NCI-H345 treated with DMSO at 0.1 percent for 48 hours (cell line): Measurements from ENCODE around the gene RNF14.

Source experiments
- DNase-seq: peaks from one replicate; lab custom pipeline; 2025; ENCODE audit not compliant: unreplicated experiment; lab: John Stamatoyannopoulos, UW

Gene RNF14

GRCh38 chr5:141945511-141946051 lies 23.3 kb upstream of the RNF14 start:
- no peak for DNase-seq

GRCh38 chr5:141947316-141947715 lies 21.6 kb upstream of the RNF14 start:
- DNase-seq, result no peak

GRCh38 chr5:141948812-141949211 lies 20.1 kb upstream of the RNF14 start:
- DNase-seq, result no peak

GRCh38 chr5:141949511-141949910 lies 19.4 kb upstream of the RNF14 start:
- DNase-seq, result no peak

GRCh38 chr5:141950207-141951005 lies 18.5 kb upstream of the RNF14 start:
- no peak for DNase-seq

GRCh38 chr5:141951332-141951781 lies 17.5 kb upstream of the RNF14 start:
- DNase-seq, result no peak

GRCh38 chr5:141952020-141952419 lies 16.9 kb upstream of the RNF14 start:
- DNase-seq, result no peak

GRCh38 chr5:141954194-141954593 lies 14.7 kb upstream of the RNF14 start:
- no peak for DNase-seq

- DNase-seq, result no peak
Measured at GRCh38 chr5:141957367-141957996, 11.4 kb upstream of the RNF14 start.

GRCh38 chr5:141958113-141958512 lies 10.8 kb upstream of the RNF14 start, which contains the start of gene PCDH12:
PCDH12 (minus strand) TSS chr5:141958202; CDS start chr5:141957851, 351 bp downstream.
- no peak for DNase-seq

GRCh38 chr5:141958546-141959172 lies 10.2 kb upstream of the RNF14 start:
- DNase-seq, result no peak

- no peak for DNase-seq
Measured at GRCh38 chr5:141960018-141960417, 8.9 kb upstream of the RNF14 start.

GRCh38 chr5:141960449-141961323 lies 8.2 kb upstream of the RNF14 start:
- DNase-seq, result peak; percentile 81

- no peak for DNase-seq
Measured at GRCh38 chr5:141961466-141961865, 7.4 kb upstream of the RNF14 start.

- no peak for DNase-seq
Measured at GRCh38 chr5:141963701-141964100, 5.2 kb upstream of the RNF14 start.

GRCh38 chr5:141965071-141965470 lies 3.8 kb upstream of the RNF14 start:
- DNase-seq, result no peak

GRCh38 chr5:141966275-141966962 lies 2.5 kb upstream of the RNF14 start:
- DNase-seq, result no peak

GRCh38 chr5:141966963-141967333 lies 2.0 kb upstream of the RNF14 start:
- no peak for DNase-seq

GRCh38 chr5:141969783-141970771 lies 1.2 kb downstream of the RNF14 start:
- no peak for DNase-seq
